GM12878 (cell line): ENCODE measurements around the gene S100A9. TPM values are rescaled to one million over a fixed set of nuclear protein-coding genes. Genes with fewer than 3 reads are reported as not detected.

Experiments used
- ATAC-seq: fragments of 200-7000 bp; cut with Tn5 transposase; 3 replicates; pipeline ENCODE4 v1.9.1; 2020; ENCODE audit warnings: mild to moderate bottlenecking, moderate library complexity
- BruUV-seq: library from RNA; stranded (reverse); fragments of 400-500 nt; replicated peaks from 2 replicates; lab custom pipeline; 2021; lab: Mats Ljungman, UMichigan
- CTCF ChIA-PET: fragments of 300-600 bp; sonication (Branson Sonifier 250); formaldehyde crosslinking; extraction: SDS; loops from one replicate; lab custom pipeline; 2021; ENCODE audit warnings: inconsistent platforms; lab: Yijun Ruan, JAX
- POLR2A ChIA-PET: fragments of 350-600 bp; formaldehyde crosslinking; extraction: SDS; loops from one replicate; lab custom pipeline; 2021; ENCODE audit warnings: inconsistent platforms; lab: Charles Lee
- RAD21 ChIA-PET: fragments of 300-600 bp; sonication (Branson Sonifier 250); formaldehyde crosslinking; loops from one replicate; lab custom pipeline; 2023; ENCODE audit warnings: antibody characterized with exemption; ENCODE audit not compliant: unreplicated experiment; lab: Charles Lee
- SMC1A ChIA-PET: fragments of 300-600 bp; sonication (Branson Sonifier 250); formaldehyde crosslinking; loops from one replicate; lab custom pipeline; 2023; ENCODE audit not compliant: unreplicated experiment, uncharacterized antibody; lab: Charles Lee
- DNase-seq: peaks from one replicate; pipeline ENCODE4 v3.0.0-alpha.2; 2011; ENCODE audit warnings: low read depth, low spot score
- FAIRE-seq: peaks from 3 replicates; lab custom pipeline; 2011; peaks lifted over from hg19 to GRCh38; lab: Jason Lieb, UNC
- H2AFZ ChIP-seq: 2 replicates; pipeline ENCODE4 v1.6.0; 2011; ENCODE audit warnings: low read depth, low read length, control low read depth; ENCODE audit not compliant: control insufficient read depth
- H3K27ac ChIP-seq: 2 replicates; pipeline ENCODE4 v1.5.1; 2011; ENCODE audit warnings: control low read depth; ENCODE audit not compliant: control insufficient read depth, insufficient read depth
- H3K27me3 ChIP-seq, 2 experiments: replicated peaks in 1 of 2; 2 replicates each; pipeline versions ENCODE4 v1.6.0 to v1.6.1; 2011; ENCODE audit warnings: low read length in 1 of 2; ENCODE audit not compliant: control insufficient read depth in 2 of 2, insufficient read depth in 2 of 2
- H3K36me3 ChIP-seq, 2 experiments: 2 replicates each; pipeline ENCODE4 v1.5.1; 2011; ENCODE audit warnings: low read length in 1 of 2; ENCODE audit not compliant: control insufficient read depth in 2 of 2, insufficient read depth in 2 of 2
- H3K4me1 ChIP-seq: 2 replicates; pipeline ENCODE4 v1.6.1; 2011; ENCODE audit warnings: mild to moderate bottlenecking, low read length, moderate library complexity, mixed read lengths; ENCODE audit not compliant: control insufficient read depth, insufficient read depth
- H3K4me2 ChIP-seq: 2 replicates; pipeline ENCODE4 v1.6.0; 2011; ENCODE audit warnings: control low read depth; ENCODE audit not compliant: control insufficient read depth, insufficient read depth
- H3K4me3 ChIP-seq: fragments of 200-600 bp; sonication (generic); 2 replicates; pipeline ENCODE4 v1.5.1; 2016
- H3K79me2 ChIP-seq: 2 replicates; pipeline ENCODE4 v1.6.0; 2011; ENCODE audit warnings: low read length; ENCODE audit not compliant: control insufficient read depth, insufficient read depth
- H3K9ac ChIP-seq: 2 replicates; pipeline ENCODE4 v1.8.0; 2011; ENCODE audit warnings: low read length, control low read depth, mixed read lengths; ENCODE audit not compliant: control insufficient read depth, insufficient read depth
- H3K9me3 ChIP-seq: replicated peaks from 3 replicates; pipeline ENCODE4 v1.5.1; 2011; ENCODE audit warnings: mild to moderate bottlenecking, low read length; ENCODE audit not compliant: control insufficient read depth, insufficient read depth
- H4K20me1 ChIP-seq: 2 replicates; pipeline ENCODE4 v1.6.0; 2011; ENCODE audit not compliant: control insufficient read depth, insufficient read depth
- ATF3 ChIP-seq: IDR thresholded peaks from 2 replicates; pipeline ENCODE4 v1.6.1; 2011; ENCODE audit warnings: low read depth, mild to moderate bottlenecking, low read length, moderate library complexity, borderline replicate concordance; ENCODE audit errors: extremely low read depth
- EGR1 ChIP-seq, 2 experiments: IDR thresholded peaks; 1 replicate in 1 of 2; 2 replicates in 1 of 2; pipeline ENCODE4 v1.6.1; 2011 to 2012; ENCODE audit warnings: low read depth in 2 of 2, low read length in 2 of 2, borderline replicate concordance in 1 of 2, mild to moderate bottlenecking in 1 of 2, moderate library complexity in 1 of 2
- EZH2 ChIP-seq: IDR thresholded peaks from 2 replicates; pipeline ENCODE4 v1.6.1; 2012; ENCODE audit warnings: low read depth, mild to moderate bottlenecking, control low read depth, inconsistent platforms, low read length, borderline replicate concordance; ENCODE audit not compliant: control insufficient read depth
- KDM1A ChIP-seq: fragments of 200-600 bp; sonication (generic); IDR thresholded peaks from 2 replicates; pipeline ENCODE4 v1.6.1; 2016; ENCODE audit warnings: borderline replicate concordance
- MYB ChIP-seq: fragments of 150-350 bp; IDR thresholded peaks from 2 replicates; pipeline ENCODE4 v1.6.1; 2014; ENCODE audit warnings: mild to moderate bottlenecking, low read depth, low read length, borderline replicate concordance
- NBN ChIP-seq: fragments of 450-650 bp; IDR thresholded peaks from 2 replicates; pipeline ENCODE4 v1.6.1; 2016
- WGBS: methylation state at CpG from one replicate; pipeline ENCODE4 v1.1.6; 2016; ENCODE audit warnings: low lambda C conversion rate; ENCODE audit not compliant: insufficient replicate concordance, insufficient coverage; ENCODE audit errors: missing lambda C conversion rate; 5-methylcytosine and 5-hydroxymethylcytosine counted together
- in situ Hi-C: fragments of 300-500 bp; cut with MboI; formaldehyde crosslinking; loops from 9 replicates; pipeline ENCODE4 v1.14.3; 2018; ENCODE audit warnings: mixed read lengths
- intact Hi-C: fragments of 100-400 bp; cut with micrococcal nuclease; formaldehyde crosslinking; loops from one replicate; pipeline ENCODE4 v1.14.2; 2022; ENCODE audit not compliant: unreplicated experiment
- polyA plus RNA-seq, 11 experiments: library from polyadenylated mRNA; depleted of rRNA in 4 of 11; unstranded in 6 of 11; stranded (reverse) in 5 of 11; fragments of >200 nt; fragmentation: Nextera tagmentation in 4 of 11; fragmentation: Illumina TruSeq in 1 of 11; extraction: Ambion mirVana in 4 of 11; extraction: Trizol in 1 of 11; gene quantifications; 1 replicate in 1 of 11; 2 replicates in 10 of 11; pipeline versions ENCODE4 v1.2.1 to v1.2.3, GENCODE V29; 2011 to 2016; ENCODE audit warnings: inconsistent platforms in 2 of 11, missing spikeins in 2 of 11, low read depth in 1 of 11
- total RNA-seq, 4 experiments: library from RNA; depleted of rRNA in 3 of 4; stranded (reverse); fragments of >200 nt in 3 of 4; fragmentation: Illumina TruSeq in 1 of 4; extraction: Trizol in 1 of 4; gene quantifications; 2 replicates each; pipeline versions ENCODE4 v1.2.1 to v1.2.3, GENCODE V29; 2013 to 2021

S100A9 gene
- total and polyA plus RNA-seq, 10 of the 15 experiments (the other 5 are each of a cell fraction or from before 2014, with no cell fraction given) = 0.22 to 1.7 (median 0.49) TPM; not detected in 3

DNA sequence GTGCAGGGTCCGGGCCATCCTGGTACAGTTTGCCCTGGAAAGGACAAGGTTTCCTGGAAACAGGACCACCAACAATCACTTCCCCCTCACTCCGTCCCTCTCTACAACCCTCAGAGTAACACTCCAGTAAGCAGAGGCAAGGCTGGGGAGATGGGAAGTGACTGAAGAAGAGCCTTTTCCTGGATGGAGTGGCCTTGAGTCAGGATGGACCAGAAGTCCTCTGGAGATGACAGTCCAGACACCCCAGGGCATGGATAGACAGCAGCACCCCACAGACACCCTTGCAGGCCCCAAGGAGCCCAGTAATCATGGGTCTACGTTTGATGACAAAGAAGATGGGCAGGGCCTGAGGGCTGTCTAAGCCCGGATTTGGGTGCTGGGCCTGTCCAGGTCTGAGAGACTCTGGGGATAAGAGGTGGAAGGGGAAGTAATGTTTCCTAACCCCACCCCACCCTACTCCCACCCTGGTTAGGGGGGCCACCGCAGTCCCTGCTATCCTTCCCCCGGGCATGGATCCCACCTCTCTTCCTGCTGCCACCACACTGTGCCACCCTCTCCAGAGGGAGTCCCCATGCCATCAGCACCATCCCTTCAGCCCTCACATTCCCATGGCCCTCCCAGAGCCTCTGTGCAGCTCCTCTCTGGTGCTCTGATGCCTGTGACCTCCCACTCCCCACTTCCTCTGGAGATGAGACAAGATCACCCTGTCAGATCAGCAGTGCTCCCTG lies 40.4 kb downstream of the S100A9 start:
- no peaks in the 10 kb centered on the region for H3K4me1 ChIP-seq
- no peaks in the 10 kb centered on the region for H4K20me1 ChIP-seq
- CTCF ChIA-PET = no interaction called here
- no peaks in the 10 kb centered on the region for H3K36me3 ChIP-seq
- SMC1A ChIA-PET = no interaction called here
- no peaks in the 10 kb centered on the region for H3K9me3 ChIP-seq
- no peak overlapping the region for H3K4me2 ChIP-seq
- no peak overlapping the region for H3K9ac ChIP-seq
- DNase-seq (no peak), ATAC-seq (no peak), FAIRE-seq (no peak)
- WGBS = 22% methylated on average over 6 of the region's 6 CpGs
- no peaks in the 10 kb centered on the region for H3K79me2 ChIP-seq
- POLR2A ChIA-PET = no interaction called here
- no TSS peak for BruUV-seq
- no peak overlapping the region for H2AFZ ChIP-seq
- no peak overlapping the region for H3K4me3 ChIP-seq
- intact Hi-C loops = no loop called here
- TF ChIP-seq MYB (no peak), KDM1A (no peak), EZH2 (no peak), NBN (no peak), ATF3 (no peak), EGR1 (IDR thresholded peaks at IDR 0.05; ENCODE audit: borderline replicate concordance in 1 of 2, low read depth in 2 of 2, low read length in 2 of 2) (no peak)
- RAD21 ChIA-PET = no interaction called here
- peaks cover 0 to 6% of the 10 kb centered on the region in 2 experiments; a peak in 2 of 4 replicates for H3K27me3 ChIP-seq
- no peak overlapping the region for H3K27ac ChIP-seq
- in situ Hi-C loops = no loop called here
